ENCODE results near the gene RBPJL.

Gene RBPJL

DNA sequence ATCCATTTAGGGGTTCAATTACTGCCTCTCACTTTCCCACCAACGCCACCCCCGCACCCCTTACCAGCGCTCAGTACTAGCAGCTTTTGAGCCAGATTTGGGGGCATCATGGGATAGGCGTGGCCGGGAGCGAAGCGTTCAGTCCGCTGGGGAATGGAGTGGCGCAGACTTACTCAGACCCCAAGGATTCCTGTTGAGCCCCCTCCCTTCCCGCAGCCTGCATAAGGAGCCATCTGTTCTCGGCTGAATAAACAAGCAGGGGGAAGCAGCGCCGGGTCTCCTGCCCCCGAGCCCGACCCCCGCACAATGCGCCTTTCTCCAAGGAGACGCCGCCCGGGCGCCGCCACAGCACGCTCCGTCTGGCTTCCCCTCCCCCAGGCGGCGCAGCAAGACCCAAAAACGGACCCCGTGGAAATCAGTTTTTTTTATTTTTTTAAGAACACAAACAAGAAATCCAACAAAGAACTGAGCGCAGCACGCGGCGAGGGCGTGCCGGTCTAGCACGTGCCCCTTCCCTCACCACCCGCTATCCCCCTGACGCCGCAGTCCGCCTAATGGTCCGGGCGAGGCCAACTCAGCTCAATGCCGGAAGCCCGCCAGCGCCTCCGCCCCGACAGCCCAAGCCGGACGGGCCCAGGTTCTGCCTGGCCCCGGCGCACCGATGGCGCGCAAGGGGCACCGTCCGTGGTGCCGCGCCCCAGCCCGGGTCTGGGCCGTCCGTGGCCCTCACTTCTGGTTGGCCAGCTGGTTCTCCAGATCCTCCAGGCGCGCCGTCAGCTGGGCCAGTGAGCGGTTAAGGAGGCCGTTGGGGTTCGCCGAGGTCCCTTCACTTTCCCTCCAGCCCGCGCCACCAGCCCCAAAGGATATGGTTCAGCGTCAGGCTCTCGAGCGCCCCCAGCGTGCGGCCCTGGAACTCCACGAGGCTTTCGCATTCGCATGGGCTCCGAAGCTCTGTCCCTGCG lies 13.3 kb upstream of the RBPJL start:
- Histone ChIP-seq H3K36me3 (ENCODE audit: control insufficient read depth, insufficient read depth, low read length) (no peaks in the 10 kb centered on the region), H3K9ac (ENCODE audit: low read depth, low read length) (peak overlapping the region; percentile 50), H3K27me3 (ENCODE audit: control insufficient read depth, insufficient read depth, low read length) (peaks cover 24% of the 10 kb centered on the region), H3K9me3 (ENCODE audit: control insufficient read depth, insufficient read depth, low read length) (peaks cover 10% of the 10 kb centered on the region), H3K4me1 (ENCODE audit: control insufficient read depth, insufficient read depth, low read length) (peaks cover 8% of the 10 kb centered on the region; the same call in 1 of the 2 replicates), H3K4me3 (ENCODE audit: low read depth, low read length) (peak overlapping the region; percentile 55), H3K27ac (ENCODE audit: low read depth, low read length) (peak overlapping the region; percentile 23)

DNA sequence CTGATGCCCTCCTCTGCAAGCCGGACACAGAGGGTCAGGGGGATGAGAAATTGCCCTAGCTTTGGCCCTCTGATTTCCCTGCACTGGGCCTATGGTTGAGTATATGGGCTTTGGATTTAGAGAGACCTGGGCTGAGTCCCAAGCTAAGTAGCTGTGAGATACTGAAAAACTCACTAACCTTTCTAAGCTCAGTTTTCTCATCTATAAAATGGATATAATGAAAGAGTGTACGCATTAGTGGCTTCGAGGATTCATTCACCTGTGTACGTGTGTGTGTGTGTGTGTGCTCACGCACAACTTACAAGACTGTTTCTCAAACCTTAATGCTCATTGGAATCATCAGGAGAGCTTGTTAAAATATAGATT lies 12.7 kb upstream of the RBPJL start:
- peak overlapping the region; percentile 55; the same call in 1 of the 2 replicates for H3K4me3 ChIP-seq (ENCODE audit: low read depth, low read length)
- H3K4me1 ChIP-seq (ENCODE audit: control insufficient read depth, insufficient read depth, low read length) = peaks cover 8% of the 10 kb centered on the region; the same call in 1 of the 2 replicates
- no peaks in the 10 kb centered on the region for H3K36me3 ChIP-seq (ENCODE audit: control insufficient read depth, insufficient read depth, low read length)
- no peak overlapping the region for H3K27ac ChIP-seq (ENCODE audit: low read depth, low read length)
- H3K9ac ChIP-seq (ENCODE audit: low read depth, low read length) = no peak overlapping the region
- peaks cover 10% of the 10 kb centered on the region for H3K9me3 ChIP-seq (ENCODE audit: control insufficient read depth, insufficient read depth, low read length)
- peaks cover 24% of the 10 kb centered on the region for H3K27me3 ChIP-seq (ENCODE audit: control insufficient read depth, insufficient read depth, low read length)

DNA sequence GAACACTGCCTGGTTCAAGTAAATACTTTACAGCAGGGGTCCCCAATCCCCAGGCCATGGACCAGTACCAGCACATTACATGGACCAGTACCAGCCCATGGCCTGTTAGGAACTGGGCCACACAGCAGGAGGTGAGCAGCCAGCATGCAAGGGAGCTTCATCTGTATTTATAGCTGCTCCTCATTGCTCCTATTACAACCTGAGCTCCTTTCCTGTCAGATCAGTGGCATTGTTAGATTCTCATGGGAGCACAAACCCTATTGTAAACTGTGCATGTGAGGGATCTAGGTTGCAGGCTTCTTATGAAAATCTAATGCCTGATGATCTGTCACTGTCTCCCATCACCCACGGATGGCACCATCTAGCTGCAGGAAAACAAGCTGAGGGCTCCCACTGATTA lies 12.0 kb upstream of the RBPJL start:
- no peak overlapping the region for H3K4me3 ChIP-seq (ENCODE audit: low read depth, low read length)
- H3K4me1 ChIP-seq (ENCODE audit: control insufficient read depth, insufficient read depth, low read length) = peaks cover 8% of the 10 kb centered on the region; the same call in 1 of the 2 replicates
- peaks cover 24% of the 10 kb centered on the region for H3K27me3 ChIP-seq (ENCODE audit: control insufficient read depth, insufficient read depth, low read length)
- no peaks in the 10 kb centered on the region for H3K36me3 ChIP-seq (ENCODE audit: control insufficient read depth, insufficient read depth, low read length)
- H3K9me3 ChIP-seq (ENCODE audit: control insufficient read depth, insufficient read depth, low read length) = peaks cover 10% of the 10 kb centered on the region
- H3K27ac ChIP-seq (ENCODE audit: low read depth, low read length) = no peak overlapping the region
- H3K9ac ChIP-seq (ENCODE audit: low read depth, low read length) = no peak overlapping the region

DNA sequence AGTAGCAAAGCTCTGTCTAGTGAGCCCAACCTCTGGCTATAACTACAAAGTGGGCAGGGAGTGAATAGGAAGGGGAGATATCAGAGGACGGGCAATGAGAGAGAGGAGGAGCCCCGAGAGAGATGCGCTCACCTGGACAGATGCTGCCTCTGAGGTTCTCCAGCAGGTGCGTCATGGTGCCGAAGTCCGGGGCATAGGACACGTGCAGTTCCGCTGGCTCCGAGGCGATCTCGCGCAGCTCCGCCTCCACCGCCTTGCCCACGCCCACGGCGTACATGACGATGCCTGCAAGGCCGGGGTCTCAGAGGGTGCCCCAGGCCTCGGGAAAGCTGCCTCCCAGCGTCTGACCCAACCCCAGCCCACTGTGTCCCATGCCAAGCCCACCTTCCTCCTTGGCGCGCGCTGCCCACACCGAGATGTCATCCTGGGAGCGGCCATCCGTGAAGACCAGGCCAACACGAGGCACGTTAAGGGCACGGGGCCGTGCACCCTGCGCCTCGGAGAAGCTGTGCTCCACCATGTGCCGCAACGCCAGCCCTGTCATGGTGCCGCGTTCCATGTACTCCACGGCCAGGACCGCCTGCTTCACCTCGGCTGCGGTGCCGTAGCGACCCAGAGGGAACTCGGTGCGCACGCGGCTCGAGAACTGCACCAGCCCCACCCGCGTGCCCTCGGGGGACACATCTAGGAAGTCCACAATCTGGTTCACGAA lies 8.7 kb upstream of the RBPJL start:
- Histone ChIP-seq H3K9ac (ENCODE audit: low read depth, low read length) (no peak overlapping the region), H3K27me3 (ENCODE audit: control insufficient read depth, insufficient read depth, low read length) (peaks cover 14% of the 10 kb centered on the region), H3K9me3 (ENCODE audit: control insufficient read depth, insufficient read depth, low read length) (peaks cover 10% of the 10 kb centered on the region), H3K27ac (ENCODE audit: low read depth, low read length) (no peak overlapping the region), H3K4me1 (ENCODE audit: control insufficient read depth, insufficient read depth, low read length) (peaks cover 1% of the 10 kb centered on the region; the same call in 1 of the 2 replicates), H3K36me3 (ENCODE audit: control insufficient read depth, insufficient read depth, low read length) (no peaks in the 10 kb centered on the region), H3K4me3 (ENCODE audit: low read depth, low read length) (no peak overlapping the region)

DNA sequence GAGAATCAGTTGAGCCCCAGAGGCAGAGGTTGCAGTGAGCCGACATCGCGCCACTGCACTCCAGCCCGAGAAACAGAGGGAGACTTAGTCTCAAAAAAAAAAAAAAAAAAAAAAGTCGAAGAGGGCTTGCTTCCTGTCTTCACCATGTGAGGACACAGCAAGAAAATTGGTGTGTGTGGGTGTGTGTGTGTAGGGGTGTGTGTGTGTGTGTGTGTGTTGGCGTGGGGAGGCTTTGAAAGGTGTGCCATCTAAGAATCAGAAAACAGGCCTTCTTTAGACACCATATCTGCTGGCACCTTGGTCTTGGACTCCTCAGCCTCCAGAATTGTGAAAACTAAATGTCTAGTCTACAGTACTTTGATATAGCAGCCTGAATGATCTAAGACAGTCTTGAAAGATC lies 6.9 kb upstream of the RBPJL start:
- Histone ChIP-seq H3K27me3 (ENCODE audit: control insufficient read depth, insufficient read depth, low read length) (no peaks in the 10 kb centered on the region), H3K36me3 (ENCODE audit: control insufficient read depth, insufficient read depth, low read length) (no peaks in the 10 kb centered on the region), H3K4me1 (ENCODE audit: control insufficient read depth, insufficient read depth, low read length) (no peaks in the 10 kb centered on the region), H3K9ac (ENCODE audit: low read depth, low read length) (no peak overlapping the region), H3K9me3 (ENCODE audit: control insufficient read depth, insufficient read depth, low read length) (peaks cover 6% of the 10 kb centered on the region), H3K27ac (ENCODE audit: low read depth, low read length) (no peak overlapping the region), H3K4me3 (ENCODE audit: low read depth, low read length) (no peak overlapping the region)

DNA sequence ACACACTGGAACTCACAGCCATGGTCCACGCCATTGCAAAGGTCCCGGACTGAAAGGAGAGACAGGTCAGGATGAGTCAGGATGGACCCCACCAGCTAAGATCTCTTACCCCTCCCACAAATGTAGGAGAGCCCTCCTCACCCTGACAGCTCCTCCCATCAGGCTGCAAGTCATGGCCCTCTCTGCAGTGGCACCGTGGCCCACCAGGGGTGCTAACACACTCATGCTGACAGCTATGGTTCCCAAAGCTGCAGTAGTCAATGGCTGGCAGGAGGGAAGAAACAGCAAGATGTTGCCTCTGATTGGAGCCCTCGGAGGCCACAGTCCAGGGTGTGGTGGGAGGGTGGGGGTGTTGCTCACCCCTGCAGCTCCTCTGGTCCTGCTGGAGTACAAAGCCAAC lies 5.7 kb upstream of the RBPJL start:
- Histone ChIP-seq H3K27ac (ENCODE audit: low read depth, low read length) (no peak overlapping the region), H3K36me3 (ENCODE audit: control insufficient read depth, insufficient read depth, low read length) (no peaks in the 10 kb centered on the region), H3K4me3 (ENCODE audit: low read depth, low read length) (no peak overlapping the region), H3K9me3 (ENCODE audit: control insufficient read depth, insufficient read depth, low read length) (no peaks in the 10 kb centered on the region), H3K4me1 (ENCODE audit: control insufficient read depth, insufficient read depth, low read length) (no peaks in the 10 kb centered on the region), H3K27me3 (ENCODE audit: control insufficient read depth, insufficient read depth, low read length) (no peaks in the 10 kb centered on the region), H3K9ac (ENCODE audit: low read depth, low read length) (no peak overlapping the region)

DNA sequence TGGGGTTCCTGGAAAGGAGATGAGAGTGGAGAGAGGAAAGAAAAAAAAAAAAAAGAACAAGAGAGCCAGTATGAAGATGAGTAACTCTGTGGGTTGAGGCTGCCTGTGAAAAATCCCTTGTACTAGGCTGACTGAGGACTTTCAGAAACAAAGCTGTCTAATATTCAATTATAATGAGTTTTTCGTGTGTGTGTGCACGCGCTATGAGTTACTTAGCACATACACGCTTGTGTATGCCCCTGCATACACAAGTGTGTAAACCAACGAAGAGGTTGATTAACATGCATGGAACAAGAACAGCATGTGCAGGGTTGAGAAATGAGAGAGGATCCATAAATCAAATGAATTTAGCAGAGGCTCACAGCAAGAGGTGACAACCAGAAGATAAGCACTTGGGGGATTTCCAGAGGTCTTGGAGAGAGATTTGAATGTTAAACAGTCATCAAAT lies 4.8 kb upstream of the RBPJL start:
- H3K36me3 ChIP-seq (ENCODE audit: control insufficient read depth, insufficient read depth, low read length) = no peaks in the 10 kb centered on the region
- no peaks in the 10 kb centered on the region for H3K4me1 ChIP-seq (ENCODE audit: control insufficient read depth, insufficient read depth, low read length)
- H3K4me3 ChIP-seq (ENCODE audit: low read depth, low read length) = no peak overlapping the region
- no peaks in the 10 kb centered on the region for H3K9me3 ChIP-seq (ENCODE audit: control insufficient read depth, insufficient read depth, low read length)
- no peak overlapping the region for H3K27ac ChIP-seq (ENCODE audit: low read depth, low read length)
- H3K9ac ChIP-seq (ENCODE audit: low read depth, low read length) = no peak overlapping the region
- H3K27me3 ChIP-seq (ENCODE audit: control insufficient read depth, insufficient read depth, low read length) = no peaks in the 10 kb centered on the region

DNA sequence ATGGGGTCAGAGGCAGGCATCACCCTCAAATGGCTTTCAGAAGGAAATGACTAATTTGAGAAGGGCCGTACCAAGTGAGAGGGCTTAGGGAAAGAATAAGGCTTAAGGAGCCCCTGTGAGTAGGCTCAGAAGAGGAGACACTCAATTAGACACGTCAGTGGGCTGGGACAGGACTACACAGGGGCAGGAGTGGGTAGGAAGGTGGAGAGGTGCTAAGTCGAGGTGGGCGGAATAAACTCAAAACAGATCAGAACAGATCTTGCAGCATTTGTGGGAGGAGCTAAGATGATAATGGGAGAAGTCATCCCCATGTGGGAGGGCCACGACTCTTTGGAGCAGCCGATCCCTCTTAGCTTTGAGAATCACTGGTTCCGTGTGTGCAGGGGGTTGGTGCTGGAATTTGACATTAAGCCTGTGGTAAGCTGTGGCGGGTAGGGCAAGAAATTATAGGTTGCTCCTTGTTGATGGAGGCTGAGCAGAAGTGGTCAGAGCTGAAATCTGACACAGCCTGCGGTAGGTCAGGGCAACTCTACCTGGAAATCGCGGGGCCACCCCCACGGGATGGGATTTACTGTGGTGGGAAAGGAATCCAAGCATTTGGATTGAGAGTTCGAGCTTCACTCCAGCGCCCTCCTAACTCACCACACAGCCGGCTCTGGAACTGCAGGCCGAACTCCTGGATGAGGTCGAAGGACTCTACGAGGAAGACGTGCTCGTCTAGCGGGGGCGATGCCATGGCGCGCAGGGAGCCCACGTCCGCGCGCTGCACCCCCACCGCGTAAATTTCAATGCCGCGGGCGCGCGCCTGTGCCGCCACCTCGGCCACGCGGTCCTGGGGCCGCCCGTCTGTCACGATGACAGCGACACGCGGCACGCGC lies 2.8 kb upstream of the RBPJL start:
- no peak overlapping the region for H3K9ac ChIP-seq (ENCODE audit: low read depth, low read length)
- no peak overlapping the region for H3K4me3 ChIP-seq (ENCODE audit: low read depth, low read length)
- no peak overlapping the region for H3K27ac ChIP-seq (ENCODE audit: low read depth, low read length)
- peaks cover 9% of the 10 kb centered on the region; the same call in 1 of the 2 replicates for H3K4me1 ChIP-seq (ENCODE audit: control insufficient read depth, insufficient read depth, low read length)
- peaks cover 4% of the 10 kb centered on the region; the same call in 1 of the 2 replicates for H3K27me3 ChIP-seq (ENCODE audit: control insufficient read depth, insufficient read depth, low read length)
- H3K36me3 ChIP-seq (ENCODE audit: control insufficient read depth, insufficient read depth, low read length) = no peaks in the 10 kb centered on the region
- H3K9me3 ChIP-seq (ENCODE audit: control insufficient read depth, insufficient read depth, low read length) = no peaks in the 10 kb centered on the region

DNA sequence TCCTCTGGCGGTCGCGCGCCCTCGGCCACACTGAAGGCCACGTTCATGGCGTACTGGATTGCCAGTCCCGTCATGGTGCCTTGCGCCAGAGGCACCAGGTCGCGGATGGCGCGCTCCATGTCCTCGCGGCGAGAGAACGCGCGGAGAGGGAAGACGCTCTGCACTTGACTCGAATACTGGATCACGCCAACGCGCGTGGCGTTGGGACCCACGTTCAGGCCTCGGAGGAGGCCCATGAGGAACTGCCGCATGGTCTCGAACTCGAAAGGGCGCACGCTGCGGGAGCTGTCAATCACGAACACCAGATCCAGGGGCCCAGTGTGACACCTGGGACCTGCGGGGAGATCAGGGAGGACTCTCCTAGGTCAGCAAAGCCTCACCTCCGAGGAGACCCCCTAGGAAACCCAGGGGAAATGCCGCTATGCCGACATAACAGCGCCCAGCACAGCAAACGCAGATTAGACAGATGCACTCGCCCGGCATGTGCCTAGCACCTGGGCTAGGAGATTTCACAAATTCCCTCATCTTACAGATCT lies 2.1 kb upstream of the RBPJL start:
- Histone ChIP-seq H3K4me1 (ENCODE audit: control insufficient read depth, insufficient read depth, low read length) (peaks cover 9% of the 10 kb centered on the region; the same call in 1 of the 2 replicates), H3K9me3 (ENCODE audit: control insufficient read depth, insufficient read depth, low read length) (no peaks in the 10 kb centered on the region), H3K27ac (ENCODE audit: low read depth, low read length) (no peak overlapping the region), H3K4me3 (ENCODE audit: low read depth, low read length) (no peak overlapping the region), H3K27me3 (ENCODE audit: control insufficient read depth, insufficient read depth, low read length) (peaks cover 4% of the 10 kb centered on the region; the same call in 1 of the 2 replicates), H3K36me3 (ENCODE audit: control insufficient read depth, insufficient read depth, low read length) (no peaks in the 10 kb centered on the region), H3K9ac (ENCODE audit: low read depth, low read length) (no peak overlapping the region)

DNA sequence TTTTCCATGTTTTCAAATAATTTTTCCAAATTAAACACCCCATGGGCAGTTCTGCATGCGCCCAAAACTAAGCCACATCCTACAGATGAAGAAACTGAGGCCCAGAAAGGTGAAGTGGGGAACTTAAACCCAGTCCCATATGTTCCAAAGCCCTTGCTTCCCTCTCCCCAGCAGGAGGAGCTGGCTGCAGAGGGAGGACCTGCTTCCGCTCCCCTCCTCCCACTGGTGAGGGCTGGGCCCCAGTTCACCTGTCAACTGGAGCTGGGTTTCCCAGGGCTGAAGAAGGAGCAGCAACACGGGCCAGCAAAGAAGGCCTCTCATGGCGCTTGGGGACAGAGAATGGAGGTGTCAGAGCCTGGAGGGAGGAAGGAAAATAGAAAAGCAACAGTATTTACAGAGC lies 1.4 kb upstream of the RBPJL start:
- H3K27ac ChIP-seq (ENCODE audit: low read depth, low read length) = no peak overlapping the region
- no peaks in the 10 kb centered on the region for H3K36me3 ChIP-seq (ENCODE audit: control insufficient read depth, insufficient read depth, low read length)
- no peak overlapping the region for H3K4me3 ChIP-seq (ENCODE audit: low read depth, low read length)
- peaks cover 9% of the 10 kb centered on the region; the same call in 1 of the 2 replicates for H3K4me1 ChIP-seq (ENCODE audit: control insufficient read depth, insufficient read depth, low read length)
- no peaks in the 10 kb centered on the region for H3K9me3 ChIP-seq (ENCODE audit: control insufficient read depth, insufficient read depth, low read length)
- H3K9ac ChIP-seq (ENCODE audit: low read depth, low read length) = no peak overlapping the region
- H3K27me3 ChIP-seq (ENCODE audit: control insufficient read depth, insufficient read depth, low read length) = peaks cover 4% of the 10 kb centered on the region; the same call in 1 of the 2 replicates
